Mucosa of rectum (tissue), 2 donors: Measurements from ENCODE around the gene TMEM40.
"Not testable (repeated sequence)": the region's sequence is repeated elsewhere in the genome, so short reads cannot be mapped to it uniquely, and the experiment has no call there.

ENCODE experiments used
- H3K27ac ChIP-seq, 2 donors: one replicate each; pipeline ENCODE4 v1.7.0; 2013; ENCODE audit warnings: inconsistent platforms in 2 of 2, low read depth in 2 of 2, low read length in 2 of 2
- H3K27me3 ChIP-seq, 2 donors: one replicate each; pipeline ENCODE4 v1.7.0; 2013; ENCODE audit warnings: low read length in 2 of 2; ENCODE audit not compliant: control insufficient read depth in 2 of 2, insufficient read depth in 2 of 2
- H3K36me3 ChIP-seq, 2 donors: one replicate each; pipeline ENCODE4 v1.7.0; 2013; ENCODE audit warnings: low read length in 2 of 2; ENCODE audit not compliant: control insufficient read depth in 2 of 2, insufficient read depth in 2 of 2
- H3K4me1 ChIP-seq, 2 donors: one replicate each; pipeline ENCODE4 v1.7.0; 2013; ENCODE audit warnings: low read length in 2 of 2, mild to moderate bottlenecking in 1 of 2; ENCODE audit not compliant: control insufficient read depth in 2 of 2, insufficient read depth in 2 of 2
- H3K4me3 ChIP-seq, 2 donors: one replicate each; pipeline ENCODE4 v1.7.0; 2013; ENCODE audit warnings: low read length in 2 of 2
- H3K9ac ChIP-seq, 2 donors: one replicate each; pipeline ENCODE4 v1.7.0; 2013; ENCODE audit warnings: low read length in 2 of 2, low read depth in 1 of 2, mild to moderate bottlenecking in 1 of 2
- H3K9me3 ChIP-seq, 2 donors: one replicate each; pipeline ENCODE4 v1.7.0; 2013; ENCODE audit warnings: low read length in 2 of 2; ENCODE audit not compliant: control insufficient read depth in 2 of 2
- donor health status: healthy.
- donor health status: Normal muscosa, but diverticular disease.

The TMEM40 gene

GRCh38 chr3:12705374-12705926 lies 53.6 kb downstream of the TMEM40 start:
- H3K4me1 ChIP-seq = no peaks in the 10 kb centered on the region
- no peaks in the 10 kb centered on the region for H3K27me3 ChIP-seq
- no peaks in the 10 kb centered on the region for H3K9me3 ChIP-seq
- no peak overlapping the region for H3K9ac ChIP-seq
- no peaks in the 10 kb centered on the region for H3K36me3 ChIP-seq
- no peak overlapping the region for H3K27ac ChIP-seq
- no peak overlapping the region for H3K4me3 ChIP-seq

GRCh38 chr3:12702501-12702900 lies 56.6 kb downstream of the TMEM40 start:
- Histone ChIP-seq H3K9me3 (no peaks in the 10 kb centered on the region), H3K36me3 (no peaks in the 10 kb centered on the region), H3K27me3 (no peaks in the 10 kb centered on the region), H3K27ac (no peak overlapping the region), H3K4me3 (no peak overlapping the region), H3K9ac (no peak overlapping the region), H3K4me1 (no peaks in the 10 kb centered on the region)

- H3K4me3 ChIP-seq, H3K27me3 ChIP-seq, H3K36me3 ChIP-seq, H3K9ac ChIP-seq, H3K4me1 ChIP-seq, H3K27ac ChIP-seq, H3K9me3 ChIP-seq: not testable (repeated sequence)
These were observed 57.5 kb downstream of the TMEM40 start for GRCh38 chr3:12701601-12702000.

- H3K36me3 ChIP-seq = no peaks in the 10 kb centered on the region
These were observed 58.3 kb downstream of the TMEM40 start for GRCh38 chr3:12700800-12701199.

GRCh38 chr3:12695916-12696315 lies 63.1 kb downstream of the TMEM40 start:
- Histone ChIP-seq H3K4me1 (no peaks in the 10 kb centered on the region), H3K9ac (no peak overlapping the region), H3K27ac (no peak overlapping the region), H3K27me3 (no peaks in the 10 kb centered on the region), H3K36me3 (no peaks in the 10 kb centered on the region), H3K4me3 (no peak overlapping the region), H3K9me3 (no peaks in the 10 kb centered on the region)

More at GRCh38 chr3:12700800-12701199, 58.3 kb downstream of the TMEM40 start:
- H3K9me3 ChIP-seq = no peaks in the 10 kb centered on the region
- no peak overlapping the region for H3K27ac ChIP-seq
- no peaks in the 10 kb centered on the region for H3K4me1 ChIP-seq
- H3K9ac ChIP-seq = no peak overlapping the region
- H3K4me3 ChIP-seq = no peak overlapping the region
- H3K27me3 ChIP-seq = no peaks in the 10 kb centered on the region

GRCh38 chr3:12695112-12695511 lies 63.9 kb downstream of the TMEM40 start:
- H3K4me3 ChIP-seq = no peak overlapping the region
- H3K27me3 ChIP-seq = no peaks in the 10 kb centered on the region
- no peak overlapping the region for H3K27ac ChIP-seq
- H3K36me3 ChIP-seq = no peaks in the 10 kb centered on the region
- no peak overlapping the region for H3K9ac ChIP-seq
- H3K4me1 ChIP-seq = no peaks in the 10 kb centered on the region
- H3K9me3 ChIP-seq = no peaks in the 10 kb centered on the region

- Histone ChIP-seq H3K9me3 (no peaks in the 10 kb centered on the region), H3K36me3 (no peaks in the 10 kb centered on the region), H3K27ac (no peak overlapping the region), H3K4me3 (no peak overlapping the region), H3K4me1 (no peaks in the 10 kb centered on the region), H3K27me3 (no peaks in the 10 kb centered on the region), H3K9ac (no peak overlapping the region)
These were observed 66.6 kb downstream of the TMEM40 start for GRCh38 chr3:12692444-12692843.

GRCh38 chr3:12689997-12690711 lies 68.9 kb downstream of the TMEM40 start:
- Histone ChIP-seq H3K27ac (no peak overlapping the region), H3K9ac (no peak overlapping the region), H3K9me3 (no peaks in the 10 kb centered on the region), H3K36me3 (no peaks in the 10 kb centered on the region), H3K27me3 (no peaks in the 10 kb centered on the region), H3K4me1 (no peaks in the 10 kb centered on the region), H3K4me3 (no peak overlapping the region)

- Histone ChIP-seq H3K9ac (no peak overlapping the region), H3K27me3 (no peaks in the 10 kb centered on the region), H3K36me3 (no peaks in the 10 kb centered on the region), H3K4me3 (no peak overlapping the region), H3K4me1 (no peaks in the 10 kb centered on the region), H3K27ac (no peak overlapping the region), H3K9me3 (no peaks in the 10 kb centered on the region)
These were observed 71.1 kb downstream of the TMEM40 start for GRCh38 chr3:12687948-12688347.

GRCh38 chr3:12686096-12686495 lies 73.0 kb downstream of the TMEM40 start:
- Histone ChIP-seq H3K27me3 (no peaks in the 10 kb centered on the region), H3K9me3 (no peaks in the 10 kb centered on the region), H3K4me3 (no peak overlapping the region), H3K36me3 (no peaks in the 10 kb centered on the region), H3K27ac (no peak overlapping the region), H3K4me1 (no peaks in the 10 kb centered on the region), H3K9ac (no peak overlapping the region)
